Adrenal gland (tissue), 5 donors: ENCODE data around the gene RXYLT1.

Experiments
- CTCF ChIP-seq, 6 experiments: fragments of 450-650 bp in 4 of 6; fragments of 200-600 bp in 2 of 6; sonication (generic) in 1 of 6; IDR thresholded peaks; 1 replicate in 5 of 6; 2 replicates in 1 of 6; pipeline versions ENCODE4 v1.5.1 to v1.8.0; 2016 to 2021; ENCODE audit warnings: antibody characterized with exemption in 6 of 6, mild to moderate bottlenecking in 2 of 6, moderate library complexity in 1 of 6
- POLR2A ChIP-seq, 2 donors: fragments of 450-650 bp; IDR thresholded peaks; one replicate each; pipeline ENCODE4 v1.6.1; 2017; ENCODE audit warnings: antibody characterized with exemption in 2 of 2, mild to moderate bottlenecking in 2 of 2, moderate library complexity in 1 of 2
- donor health status: DM: no; HTN: no; CAD: no.

GRCh38 chr12:63795944-63796343 is 16.2 kb downstream of the RXYLT1 start:
- no peak for TF ChIP-seq CTCF (IDR thresholded peaks at IDR 0.05)
- TF ChIP-seq POLR2A (IDR thresholded peaks at IDR 0.05) = no peak
